ENCODE results near the gene PHC3.

Gene PHC3

DNA sequence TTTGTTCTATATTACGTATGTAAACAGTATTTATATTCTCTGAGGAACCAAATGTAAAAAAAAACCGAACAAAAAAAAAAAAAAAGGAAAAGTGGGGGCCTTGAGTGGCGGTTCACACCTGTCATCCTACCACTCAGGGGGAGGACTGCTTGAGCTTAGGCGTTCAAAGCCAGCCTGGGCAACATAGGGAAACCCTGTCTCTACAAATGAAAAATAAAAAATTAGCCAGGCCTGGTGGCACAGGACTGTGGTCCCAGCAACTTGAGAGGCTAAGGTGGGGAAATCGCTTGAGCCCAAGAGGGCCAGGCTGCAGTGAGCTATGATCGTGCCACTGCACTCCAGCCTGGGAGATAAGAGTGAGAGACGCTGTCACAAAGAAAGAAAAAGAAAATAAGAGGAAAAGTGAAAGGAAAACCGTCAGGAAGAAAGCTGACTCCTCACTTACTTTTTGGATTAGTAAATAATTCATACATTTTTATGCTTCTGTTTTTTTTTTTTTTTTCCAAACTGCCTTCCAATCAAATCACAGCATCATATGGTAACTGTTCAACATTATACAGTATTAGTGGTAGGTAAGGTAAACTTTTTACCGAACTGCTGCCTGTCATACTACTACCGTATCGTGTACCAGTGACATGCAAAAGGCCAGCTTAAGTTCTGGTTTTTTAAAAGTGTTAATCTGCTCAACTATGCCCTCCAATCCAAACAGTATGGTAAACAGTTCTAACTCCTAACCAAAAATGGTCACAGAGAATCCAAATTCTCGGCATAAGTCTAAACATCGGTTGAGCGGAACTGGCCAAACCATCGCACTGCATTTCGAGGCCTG, 1.2 kb downstream of the PHC3 start:
- no peak for DNase-seq

DNA sequence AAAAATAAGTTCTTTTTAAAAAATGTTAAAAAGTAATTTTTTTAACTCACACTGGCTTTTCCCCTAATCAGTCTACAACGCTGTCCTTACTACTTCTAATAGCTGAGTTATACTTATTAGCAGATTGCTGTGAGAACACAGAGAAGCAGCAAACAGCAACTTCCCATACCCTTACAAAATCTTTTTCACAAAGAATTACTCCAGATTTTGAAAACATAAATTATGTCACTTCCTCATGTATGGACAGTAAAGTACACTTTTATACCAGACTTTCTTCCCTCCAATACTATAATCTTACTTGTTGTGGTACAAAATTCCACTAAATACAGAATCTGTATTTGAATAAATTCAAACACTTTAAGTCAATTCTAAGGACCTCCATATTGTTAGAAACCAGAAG, 2.1 kb downstream of the PHC3 start:
- no peak for DNase-seq

DNA sequence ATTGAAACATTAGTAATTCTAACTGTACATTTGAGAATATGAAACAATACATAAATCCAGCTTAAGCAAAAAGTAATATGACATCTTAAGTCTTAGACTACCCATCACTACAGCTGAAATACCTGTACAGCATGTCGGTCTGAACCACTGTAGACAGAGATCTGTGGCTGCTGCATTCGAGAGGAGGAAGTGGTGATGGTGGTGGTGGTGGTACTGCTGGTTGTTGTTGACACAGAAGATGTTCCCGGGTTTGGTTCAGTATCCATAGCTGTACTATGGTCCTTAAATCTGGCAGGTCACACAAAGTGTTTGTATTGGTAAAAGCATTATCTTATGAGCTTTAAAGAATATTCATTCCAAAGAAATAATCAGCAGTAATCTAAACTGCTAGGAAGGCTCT, 2.9 kb downstream of the PHC3 start:
- DNase-seq: no peak

GRCh38 chr3:170171563-170171962, 10.0 kb downstream of the PHC3 start:
- no peak for DNase-seq

GRCh38 chr3:170164717-170165116, 16.8 kb downstream of the PHC3 start:
- DNase-seq: no peak

GRCh38 chr3:170163956-170164645, 17.4 kb downstream of the PHC3 start:
- DNase-seq: no peak

DNA sequence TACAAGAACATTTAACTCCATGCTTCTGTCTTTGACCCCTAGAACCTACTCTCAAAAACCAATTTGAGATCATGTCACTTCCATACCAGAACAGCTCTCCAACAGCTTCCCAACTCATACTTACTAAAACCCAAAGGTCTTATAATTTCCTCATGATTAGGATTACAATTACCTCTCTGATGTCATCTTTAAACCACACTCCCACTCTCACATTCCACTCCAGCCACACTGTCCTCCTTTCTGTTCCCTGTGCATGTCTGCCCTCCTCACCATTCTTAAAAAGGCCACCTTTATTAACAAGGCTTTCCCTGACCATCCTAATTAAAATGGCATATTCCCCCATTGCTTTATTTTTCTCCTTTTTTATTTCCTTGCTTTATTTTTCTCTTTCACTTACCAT, 18.9 kb downstream of the PHC3 start:
- DNase-seq: no peak

DNA sequence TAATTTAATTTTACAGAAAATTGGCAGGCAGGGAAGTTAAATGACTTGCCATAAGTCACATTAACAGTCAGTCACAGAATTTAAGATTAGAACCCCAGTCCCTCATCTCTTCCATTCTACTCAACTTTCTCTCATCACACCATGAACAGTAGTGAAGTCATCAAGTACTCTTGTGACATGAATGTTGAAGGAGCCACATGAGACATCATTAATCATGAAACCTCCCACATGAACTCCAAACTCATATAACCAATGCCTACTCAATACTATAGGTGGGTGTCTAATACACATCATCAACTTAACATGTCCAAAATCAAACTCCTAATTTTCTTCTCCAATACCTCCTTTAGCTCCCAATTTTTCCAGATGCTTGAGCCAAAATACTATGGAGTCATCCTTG, 19.5 kb downstream of the PHC3 start:
- DNase-seq: no peak

- DNase-seq: no peak
Measured at GRCh38 chr3:170159933-170160332, 21.6 kb downstream of the PHC3 start.

GRCh38 chr3:170159459-170159858, 22.1 kb downstream of the PHC3 start:
- no peak for DNase-seq

GRCh38 chr3:170155604-170156003, 25.9 kb downstream of the PHC3 start:
- DNase-seq: no peak

DNA sequence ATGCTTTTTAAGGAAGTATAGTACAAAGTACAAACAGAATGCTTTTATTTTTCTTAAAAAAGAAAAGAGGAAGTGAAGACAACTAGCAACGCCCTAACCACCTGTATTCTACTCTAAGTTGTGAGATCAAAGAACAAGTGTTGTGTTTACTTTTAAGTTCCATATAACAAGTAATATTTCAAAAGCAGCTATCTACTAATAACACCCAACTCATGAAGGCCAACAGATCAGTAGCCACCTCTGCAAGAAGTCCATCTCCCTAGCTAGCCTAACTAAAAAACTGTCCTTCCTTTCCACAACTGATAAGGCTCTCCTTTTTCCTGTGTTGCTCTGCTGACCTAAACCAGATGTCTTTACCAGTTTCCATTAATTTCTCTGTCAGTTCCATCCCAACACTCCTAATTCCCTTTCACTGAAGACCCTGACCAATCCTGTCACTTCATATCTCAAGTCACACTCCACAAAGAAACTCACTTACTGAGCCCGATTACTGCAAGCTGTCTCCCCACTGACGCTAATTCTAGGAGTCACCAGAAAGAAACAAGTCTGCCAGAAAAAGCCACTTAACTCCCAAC, 26.9 kb downstream of the PHC3 start:
- no peak for DNase-seq

GRCh38 chr3:170154084-170154483, 27.4 kb downstream of the PHC3 start:
- DNase-seq: no peak

DNA sequence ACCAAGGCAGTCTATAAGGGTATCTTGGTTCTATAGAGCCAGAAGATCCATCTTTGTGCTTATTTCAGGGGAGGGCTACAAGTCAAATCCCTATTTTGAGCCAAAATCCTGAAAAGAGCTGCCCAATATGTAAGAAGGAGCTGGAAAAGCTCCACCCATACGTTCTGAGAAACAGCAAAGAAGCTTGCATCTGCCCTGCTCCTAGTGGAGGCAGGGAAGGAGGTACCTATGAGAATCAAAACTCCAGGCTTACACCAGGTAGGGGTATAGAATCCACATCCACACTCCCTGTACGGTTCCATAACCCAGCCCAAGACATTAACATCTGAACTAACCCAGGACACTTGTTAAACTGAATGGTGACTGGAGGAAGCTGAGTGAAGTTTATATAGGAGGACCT, 30.0 kb downstream of the PHC3 start:
- no peak for DNase-seq

GRCh38 chr3:170149016-170149415, 32.5 kb downstream of the PHC3 start:
- no peak for DNase-seq

DNA sequence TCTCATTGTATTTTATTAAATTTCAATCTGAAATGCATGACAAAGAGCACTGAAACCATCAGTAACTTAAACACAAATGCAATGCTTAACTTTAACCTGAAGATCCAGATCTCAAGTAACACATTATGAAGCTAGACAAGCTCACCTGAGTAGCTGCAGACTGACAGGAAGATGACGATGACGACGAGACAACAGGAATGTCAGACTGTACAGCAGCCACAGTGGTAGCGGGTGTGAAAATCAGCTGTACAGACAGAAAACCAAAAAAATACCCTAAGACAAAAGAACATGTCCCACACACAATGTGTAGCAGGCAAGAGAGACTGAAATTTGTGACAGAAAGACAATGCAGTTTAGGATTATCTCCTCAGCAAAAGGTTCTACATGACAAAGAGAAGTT, 36.3 kb downstream of the PHC3 start:
- no peak for DNase-seq

DNA sequence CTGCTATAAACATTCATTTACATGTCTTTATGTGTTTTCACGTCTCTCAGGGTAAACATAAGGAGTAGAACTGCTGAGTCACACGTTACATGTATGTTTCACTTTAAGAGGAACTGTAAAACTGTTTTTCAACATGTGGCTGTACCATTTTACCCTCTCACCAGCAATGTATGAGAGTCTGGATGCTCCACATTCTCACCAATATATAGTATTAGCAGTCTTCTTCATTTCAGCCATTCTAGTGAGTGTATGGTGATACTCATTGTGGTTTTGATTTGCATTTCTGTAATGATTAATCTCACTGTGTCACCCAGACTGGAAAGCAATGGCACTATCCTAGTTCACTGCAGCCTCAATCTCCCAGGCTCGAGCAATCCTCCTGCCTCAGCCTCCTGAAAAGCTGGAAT, 37.1 kb downstream of the PHC3 start:
- DNase-seq: no peak

GRCh38 chr3:170142373-170142772, 39.2 kb downstream of the PHC3 start:
- no peak for DNase-seq

DNA sequence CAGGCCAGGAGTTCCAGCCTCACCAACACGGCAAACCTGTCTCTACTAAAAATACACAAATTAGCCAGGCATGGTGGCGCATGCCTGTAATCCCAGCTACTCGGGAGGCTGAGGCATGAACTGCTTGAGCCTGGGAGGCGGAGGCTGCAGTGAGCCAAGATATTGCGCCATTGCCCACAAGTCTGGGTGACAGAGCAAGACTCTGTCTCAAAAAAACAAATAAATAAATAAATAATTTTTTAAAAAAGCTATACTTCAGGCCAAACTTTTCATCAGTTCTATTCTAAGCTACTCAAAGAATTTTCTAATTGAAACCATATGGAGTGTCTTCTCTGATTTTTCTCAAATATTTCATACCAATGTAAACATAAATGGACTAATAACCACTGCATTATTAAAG, 43.5 kb downstream of the PHC3 start:
- DNase-seq: no peak

DNA sequence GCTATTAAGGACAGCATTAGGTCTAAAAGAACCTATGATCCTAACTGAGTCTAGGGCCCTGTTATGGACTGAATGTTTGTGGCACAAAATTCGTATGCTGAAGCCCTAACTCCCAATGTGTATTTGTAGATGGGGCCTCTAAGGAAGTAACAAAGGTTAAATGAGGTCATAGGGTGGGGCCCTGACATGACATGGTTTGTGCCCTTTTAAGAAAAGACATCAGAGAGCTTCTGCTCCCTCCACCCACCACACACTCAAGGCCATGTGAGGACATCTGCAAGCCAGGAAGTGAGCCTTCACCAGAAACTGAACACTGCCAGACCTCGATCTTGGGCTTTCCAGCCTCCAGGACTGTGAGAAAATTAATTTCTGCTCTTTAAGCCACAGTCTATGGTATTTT, 49.2 kb downstream of the PHC3 start:
- DNase-seq: no peak

GRCh38 chr3:170130532-170130931, 51.0 kb downstream of the PHC3 start:
- DNase-seq: no peak

- DNase-seq: no peak
Measured at GRCh38 chr3:170128977-170129431, 52.5 kb downstream of the PHC3 start.

DNA sequence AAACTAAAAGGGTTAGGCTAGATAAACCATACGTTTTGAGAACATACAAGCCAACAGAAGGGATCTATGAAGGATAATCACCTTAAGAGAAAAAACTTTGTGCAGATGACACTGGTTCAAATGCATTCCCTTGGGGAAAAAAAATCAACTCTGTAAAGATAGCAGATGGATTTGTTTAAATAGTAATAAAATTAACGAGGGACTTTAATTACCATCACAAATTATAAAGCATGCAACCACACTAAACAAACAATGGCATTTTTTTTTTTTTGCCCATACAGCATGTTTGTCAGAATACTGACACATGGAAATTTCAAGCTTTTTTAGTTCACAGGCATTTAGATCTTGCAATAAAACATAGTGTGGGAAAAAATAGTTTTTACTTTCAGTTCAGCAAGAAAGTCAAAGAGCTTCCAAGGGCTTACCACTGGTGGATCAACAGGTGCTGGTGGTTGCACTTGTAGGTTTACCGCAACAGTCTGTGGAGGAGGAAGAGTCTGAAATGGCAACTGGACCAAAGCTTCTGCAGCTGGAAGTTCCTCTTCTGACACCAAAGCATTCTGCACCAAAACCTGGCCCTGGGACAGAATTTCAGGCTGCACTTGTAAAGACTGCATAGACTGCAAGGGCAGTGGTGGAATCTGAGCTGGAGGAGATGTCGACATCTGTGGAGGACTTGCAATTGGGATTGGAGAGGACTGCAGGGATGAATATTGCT, 53.1 kb downstream of the PHC3 start:
- no peak for DNase-seq

GRCh38 chr3:170117134-170117533, 64.4 kb downstream of the PHC3 start:
- no peak for DNase-seq
